Measurements from ENCODE around the gene CLCN3.
A peak's percentile ranks its signal among the peaks of the same experiment; 100 is the strongest.
"Not testable (repeated sequence)": the region's sequence is repeated elsewhere in the genome, so short reads cannot be mapped to it uniquely, and the experiment has no call there.

CLCN3 gene

DNA sequence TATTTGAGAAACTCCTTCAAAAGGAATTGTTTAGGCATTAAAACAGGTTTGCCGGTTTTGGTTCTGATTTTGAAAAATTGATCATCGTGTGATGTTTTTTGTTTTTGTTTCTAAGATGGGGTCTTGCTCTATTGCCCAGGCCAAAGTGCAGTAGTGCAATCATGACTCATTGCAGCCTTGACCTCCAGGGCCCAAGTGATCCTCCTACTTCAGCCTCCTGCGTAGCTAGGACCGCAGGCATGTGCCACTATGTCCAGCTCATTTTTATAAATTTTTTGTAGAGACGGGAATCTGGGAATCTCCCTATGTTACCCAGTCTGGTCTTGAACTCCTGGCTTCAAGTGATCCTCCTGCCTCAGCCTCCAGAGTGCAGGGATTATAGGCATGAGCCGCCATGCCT, 35.0 kb downstream of the CLCN3 start:
- no peak for DNase-seq (ENCODE audit: low read depth in 2 of 2, low spot score in 1 of 2)

DNA sequence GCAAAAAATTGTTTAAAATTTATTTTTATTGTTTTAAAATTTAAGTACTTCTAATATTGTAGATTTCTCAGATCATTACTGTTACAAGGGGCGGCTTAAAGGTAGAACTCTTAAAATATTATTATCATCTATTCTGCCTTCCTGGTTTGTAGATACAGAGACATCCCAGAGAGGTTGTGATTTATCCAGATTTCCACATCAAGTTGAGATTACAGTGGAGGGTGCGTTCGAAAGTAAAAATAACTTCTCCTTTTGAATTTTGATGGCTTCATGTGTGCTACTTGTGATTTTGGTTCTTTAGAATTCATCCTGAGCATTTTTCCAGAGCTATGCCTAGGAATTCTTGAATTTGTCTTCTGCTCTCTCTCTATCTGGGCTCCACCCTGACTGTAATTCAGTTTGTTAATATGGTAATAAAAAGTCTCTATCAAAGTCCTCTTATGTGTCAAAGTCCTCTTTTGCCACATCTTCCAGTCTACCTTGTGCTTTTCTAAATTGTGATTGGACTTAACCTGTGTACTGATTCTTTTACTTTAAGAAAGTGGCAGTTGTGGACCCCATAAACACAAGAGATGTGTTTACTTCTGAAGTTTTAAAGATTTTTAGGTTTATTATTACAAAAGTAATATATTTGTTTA, 37.2 kb downstream of the CLCN3 start:
- no peak for DNase-seq (ENCODE audit: low read depth in 2 of 2, low spot score in 1 of 2)

DNA sequence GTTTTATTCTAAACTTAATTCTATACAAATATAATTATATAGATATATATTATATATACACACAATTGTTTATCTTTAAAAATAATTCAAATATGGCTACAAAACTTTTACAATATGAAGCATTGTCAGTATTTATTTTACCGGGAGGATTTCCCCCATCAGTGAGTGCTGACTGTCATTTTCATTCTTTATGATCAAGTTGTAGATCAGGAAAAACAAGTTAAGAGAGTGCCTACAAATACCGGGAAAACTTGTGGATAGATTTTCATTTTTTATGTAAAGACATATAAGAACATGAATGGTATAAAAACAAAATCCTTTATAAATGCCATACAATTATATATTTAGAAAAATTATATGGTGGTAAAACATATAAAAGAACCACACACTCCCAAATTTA, 37.8 kb downstream of the CLCN3 start:
- DNase-seq (ENCODE audit: low read depth in 2 of 2, low spot score in 1 of 2), result no peak

DNA sequence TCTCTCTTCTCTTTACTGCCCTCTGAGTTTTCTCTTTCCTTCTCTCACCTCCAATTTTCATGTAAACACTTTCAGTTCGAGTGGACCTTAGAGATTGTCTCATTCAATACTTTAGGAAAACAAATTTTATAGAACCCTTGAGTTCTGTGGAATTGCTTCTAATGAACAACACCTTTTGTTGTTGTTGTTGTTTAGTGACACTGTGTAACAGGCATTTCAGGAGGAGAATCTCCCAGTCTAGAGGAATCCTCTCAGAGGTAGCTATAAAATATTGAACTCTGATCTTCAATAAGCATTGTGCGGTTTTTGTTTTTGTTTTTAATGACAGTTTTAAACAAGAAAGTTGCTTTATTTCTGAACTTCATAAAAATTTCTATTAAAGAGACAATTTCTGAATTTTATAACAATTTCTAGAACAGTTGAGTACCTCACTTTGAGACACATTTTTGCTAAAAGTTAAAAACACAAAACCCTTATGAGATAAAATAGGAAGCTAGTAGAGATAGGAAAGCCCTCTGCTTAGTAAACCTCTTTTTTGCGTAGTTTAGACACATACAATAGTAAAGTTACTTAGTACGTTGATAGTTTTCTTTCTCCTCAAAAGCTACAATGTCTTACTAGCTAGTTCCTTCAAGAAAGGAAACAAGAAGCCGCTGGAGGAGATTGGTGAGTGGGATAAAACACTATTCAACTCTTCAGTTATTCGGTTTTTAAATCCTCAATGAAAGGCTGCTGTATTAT, 38.8 kb downstream of the CLCN3 start:
- DNase-seq (ENCODE audit: low read depth in 2 of 2, low spot score in 1 of 2), result no peak

DNA sequence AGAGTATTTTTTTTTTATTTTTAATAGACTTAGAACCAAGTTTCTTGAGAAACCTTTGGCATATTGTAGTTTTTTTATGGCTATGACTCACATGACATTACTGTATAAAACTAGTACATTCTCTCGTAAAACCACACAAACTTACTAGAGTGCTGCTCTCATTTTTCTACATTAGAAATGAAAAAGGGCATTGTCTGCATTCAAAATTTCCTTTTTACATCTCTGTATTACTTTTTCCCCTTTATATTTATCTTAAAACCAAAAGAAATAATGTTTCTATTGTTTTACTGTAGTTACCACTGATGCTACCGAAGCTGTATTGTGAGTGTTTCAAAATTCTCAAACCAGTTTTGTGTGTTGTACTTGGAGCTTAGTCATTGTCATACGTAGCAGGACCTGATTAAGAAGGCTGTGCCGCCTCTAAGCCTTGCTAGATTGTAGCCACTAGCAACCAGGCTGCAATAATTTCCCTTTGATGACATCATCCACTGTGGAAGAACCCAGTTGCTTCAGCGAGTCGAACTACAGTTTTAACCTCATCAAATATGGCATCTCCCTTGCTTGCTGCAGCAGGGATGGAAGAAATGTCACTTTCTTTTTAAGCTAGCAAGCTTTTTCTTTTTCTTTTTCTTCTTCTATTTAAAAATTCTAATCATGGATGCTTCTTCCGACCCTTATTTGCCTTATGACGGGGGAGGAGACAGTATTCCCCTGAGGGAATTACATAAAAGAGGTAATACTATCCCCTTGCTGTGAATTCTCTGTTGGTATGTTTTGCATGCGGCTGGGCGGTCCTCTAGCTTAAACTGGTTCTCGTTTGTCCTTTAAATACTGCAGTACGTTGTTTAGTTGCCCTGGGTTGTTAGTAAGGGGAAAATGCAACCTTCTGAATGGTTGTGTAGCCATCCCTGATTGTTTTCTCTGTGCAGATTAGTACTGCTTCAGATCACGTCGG, 39.6 kb downstream of the CLCN3 start:
- DNase-seq (ENCODE audit: low read depth in 2 of 2, low spot score in 1 of 2), result peak; percentile 10 to 49

- DNase-seq (ENCODE audit: low read depth in 2 of 2, low spot score in 1 of 2), result no peak
Measured at GRCh38 chr4:169660929-169661328, 40.6 kb downstream of the CLCN3 start.

- DNase-seq (ENCODE audit: low read depth in 2 of 2, low spot score in 1 of 2), result no peak
Measured at GRCh38 chr4:169661761-169662160, 41.4 kb downstream of the CLCN3 start.

DNA sequence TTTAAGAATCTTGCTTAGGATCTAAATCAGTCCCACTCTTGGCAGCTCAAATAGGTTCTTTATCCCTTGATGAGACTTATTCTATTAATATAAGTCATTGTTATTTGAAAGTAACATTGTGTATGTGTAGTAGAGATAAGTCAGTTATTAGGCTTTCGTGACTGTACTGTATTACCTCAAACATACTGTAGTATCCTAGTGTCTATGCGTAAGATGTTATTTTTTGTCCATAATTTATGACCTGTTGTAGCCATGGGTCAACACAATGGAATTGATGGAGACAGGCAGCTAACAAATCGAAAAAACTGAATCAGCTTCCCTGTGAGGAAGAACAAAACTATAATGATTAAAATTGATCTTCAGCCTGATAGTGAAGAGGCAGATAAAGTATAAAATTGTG, 41.8 kb downstream of the CLCN3 start:
- DNase-seq (ENCODE audit: low read depth in 2 of 2, low spot score in 1 of 2), result no peak

DNA sequence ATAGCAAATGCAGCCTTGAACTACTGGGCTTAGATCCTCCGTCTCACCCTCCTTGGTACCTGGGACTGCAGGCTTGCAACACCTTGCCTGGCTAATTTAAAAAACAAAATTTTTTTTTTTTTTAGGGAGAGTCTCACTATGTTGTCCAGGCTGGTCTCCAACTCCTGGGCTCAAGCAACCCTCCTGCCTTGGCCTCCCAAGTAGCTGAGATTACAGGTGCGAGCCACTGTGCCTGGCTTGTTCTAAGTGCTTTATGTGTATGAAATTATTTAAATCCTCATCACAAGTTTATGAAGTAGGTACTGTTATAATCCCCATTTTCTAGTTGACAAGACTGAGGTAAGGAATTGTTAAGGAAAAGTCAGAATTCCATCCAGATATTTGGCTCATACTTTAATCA, 43.0 kb downstream of the CLCN3 start:
- DNase-seq (ENCODE audit: low read depth in 2 of 2, low spot score in 1 of 2), result no peak

GRCh38 chr4:169663831-169664230, 43.5 kb downstream of the CLCN3 start:
- DNase-seq (ENCODE audit: low read depth in 2 of 2, low spot score in 1 of 2), result no peak

- no peak for DNase-seq (ENCODE audit: low read depth in 2 of 2, low spot score in 1 of 2)
Measured at GRCh38 chr4:169664615-169665014, 44.2 kb downstream of the CLCN3 start.

- DNase-seq (ENCODE audit: low read depth in 2 of 2, low spot score in 1 of 2), result no peak
Measured at GRCh38 chr4:169665046-169665737, 44.8 kb downstream of the CLCN3 start.

- no peak for DNase-seq (ENCODE audit: low read depth in 2 of 2, low spot score in 1 of 2)
Measured at GRCh38 chr4:169668069-169668721, 47.8 kb downstream of the CLCN3 start.

- DNase-seq (ENCODE audit: low read depth in 2 of 2, low spot score in 1 of 2), result no peak
Measured at GRCh38 chr4:169675825-169676224, 55.4 kb downstream of the CLCN3 start.

DNA sequence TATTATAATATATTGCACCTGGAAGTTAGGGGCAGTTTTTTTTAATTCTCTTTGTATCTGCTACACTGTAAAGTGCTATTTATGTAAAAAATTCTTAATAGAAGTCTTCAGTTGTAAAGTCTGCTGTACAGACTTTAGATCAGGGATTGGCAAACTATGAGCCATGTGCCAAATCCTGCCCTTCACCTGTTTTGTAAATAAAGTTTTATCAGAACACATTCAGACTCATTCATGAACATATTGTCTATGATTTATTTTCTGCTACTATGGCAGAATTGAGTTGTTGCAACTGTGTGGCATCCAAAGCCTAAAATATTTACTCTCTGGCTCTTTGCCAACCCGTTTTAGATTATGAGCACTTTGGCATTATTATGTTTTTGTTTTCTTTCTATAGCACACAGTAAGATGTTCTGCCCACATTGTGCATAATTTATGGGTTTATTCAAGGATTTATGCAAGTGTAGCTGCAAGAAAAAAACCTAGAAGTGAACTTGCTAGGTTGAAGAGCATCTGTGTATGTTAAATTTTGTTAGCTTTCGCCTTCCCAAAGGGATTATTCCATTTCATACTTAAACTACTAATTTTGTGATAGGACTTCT, 56.9 kb downstream of the CLCN3 start:
- DNase-seq (ENCODE audit: low read depth in 2 of 2, low spot score in 1 of 2), result no peak

GRCh38 chr4:169678486-169678885, 58.1 kb downstream of the CLCN3 start:
- DNase-seq (ENCODE audit: low read depth in 2 of 2, low spot score in 1 of 2), result not testable (repeated sequence)

- not testable (repeated sequence) for DNase-seq (ENCODE audit: low read depth in 2 of 2, low spot score in 1 of 2)
Measured at GRCh38 chr4:169678951-169679591, 58.7 kb downstream of the CLCN3 start.

- no peak for DNase-seq (ENCODE audit: low read depth in 2 of 2, low spot score in 1 of 2)
Measured at GRCh38 chr4:169682372-169683047, 62.1 kb downstream of the CLCN3 start.

GRCh38 chr4:169689681-169690080, 69.3 kb downstream of the CLCN3 start:
- no peak for DNase-seq (ENCODE audit: low read depth in 2 of 2, low spot score in 1 of 2)

Measured in stimulated activated CD8-positive, alpha-beta memory T cell treated with anti-CD3 and anti-CD28 coated beads, Interleukin-4, amount 100 ng/mL, for 1 hour (primary cell).